Measurements from ENCODE around the gene RNF32. TPM values are rescaled to one million over a fixed set of nuclear protein-coding genes. Genes with fewer than 3 reads are reported as not detected.

Gene RNF32
- total RNA-seq, 4 donors from 2014 or later = 0.29 to 1.1 (median 0.83) TPM; not detected in 1

GRCh38 chr7:156604836-156605695, 35.5 kb upstream of the RNF32 start:
- Histone ChIP-seq H3K4me3 (no peak overlapping the region), H3K27me3 (peaks cover 0 to 38% (median 16%) of the 10 kb centered on the region in 4 donors), H3K36me3 (no peaks in the 10 kb centered on the region), H3K9me3 (no peaks in the 10 kb centered on the region), H3K27ac (replicated peaks in 1 of 4) (no peak overlapping the region), H3K4me1 (peaks cover 10 to 13% (median 12%) of the 10 kb centered on the region in 4 donors)
- peak; percentile 78 for DNase-seq (ENCODE audit: extremely low spot score)
- intact Hi-C loops (cut with DNase I) = no loop called here
- TF ChIP-seq CTCF (IDR thresholded peaks at IDR 0.05) = no peak
- TF ChIP-seq POLR2AphosphoS5 (IDR thresholded peaks at IDR 0.05) = no peak
- TF ChIP-seq POLR2A (IDR thresholded peaks at IDR 0.05; ENCODE audit: low read depth) = no peak
- no peak for TF ChIP-seq EP300 (IDR thresholded peaks at IDR 0.05)
- 86% methylated on average over 20 of the region's 22 CpGs for WGBS

- no peak for TF ChIP-seq POLR2AphosphoS5 (IDR thresholded peaks at IDR 0.05)
- no peak for TF ChIP-seq CTCF (IDR thresholded peaks at IDR 0.05)
- TF ChIP-seq EP300 (IDR thresholded peaks at IDR 0.05) = no peak
- no peak for TF ChIP-seq POLR2A (IDR thresholded peaks at IDR 0.05; ENCODE audit: low read depth)
- DNase-seq (ENCODE audit: extremely low spot score) = peak; percentile 14
- peaks cover 0 to 38% (median 16%) of the 10 kb centered on the region in 4 donors for H3K27me3 ChIP-seq
- no peaks in the 10 kb centered on the region for H3K9me3 ChIP-seq
- peaks cover 10 to 13% (median 12%) of the 10 kb centered on the region in 4 donors for H3K4me1 ChIP-seq
- intact Hi-C loops (cut with DNase I) = no loop called here
- no peak overlapping the region for H3K27ac ChIP-seq (replicated peaks in 1 of 4)
- H3K4me3 ChIP-seq = no peak overlapping the region
- H3K36me3 ChIP-seq = no peaks in the 10 kb centered on the region
- 67% methylated on average over 5 of the region's 5 CpGs for WGBS
These were observed 34.4 kb upstream of the RNF32 start for GRCh38 chr7:156606135-156606534.

GRCh38 chr7:156606691-156607331, 33.8 kb upstream of the RNF32 start:
- TF ChIP-seq POLR2AphosphoS5 (IDR thresholded peaks at IDR 0.05) (no peak), POLR2A (IDR thresholded peaks at IDR 0.05; ENCODE audit: low read depth) (no peak), CTCF (IDR thresholded peaks at IDR 0.05) (no peak), EP300 (IDR thresholded peaks at IDR 0.05) (no peak)
- peak; percentile 87 for DNase-seq (ENCODE audit: extremely low spot score)
- H3K4me3 ChIP-seq = peak overlapping the region in 3 of 4 donors; percentile 48 to 49 (median 49)
- intact Hi-C loops (cut with DNase I) = no loop called here
- 90% methylated on average over 9 of the region's 14 CpGs for WGBS
- peaks cover 10 to 13% (median 12%) of the 10 kb centered on the region in 4 donors for H3K4me1 ChIP-seq
- peaks cover 0 to 38% (median 16%) of the 10 kb centered on the region in 4 donors for H3K27me3 ChIP-seq
- H3K9me3 ChIP-seq = no peaks in the 10 kb centered on the region
- H3K27ac ChIP-seq (replicated peaks in 1 of 4) = no peak overlapping the region
- no peaks in the 10 kb centered on the region for H3K36me3 ChIP-seq

GRCh38 chr7:156607332-156608172, 33.0 kb upstream of the RNF32 start:
- Histone ChIP-seq H3K27me3 (peaks cover 0 to 38% (median 16%) of the 10 kb centered on the region in 4 donors), H3K9me3 (peaks cover 0 to 4% (median 0%) of the 10 kb centered on the region in 4 donors), H3K36me3 (no peaks in the 10 kb centered on the region), H3K27ac (replicated peaks in 1 of 4) (no peak overlapping the region), H3K4me3 (peak overlapping the region; percentile 48 to 57 (median 49)), H3K4me1 (peaks cover 10 to 13% (median 12%) of the 10 kb centered on the region in 4 donors)
- DNase-seq (ENCODE audit: extremely low spot score) = peak; percentile 39
- intact Hi-C loops (cut with DNase I) = no loop called here
- no peak for TF ChIP-seq EP300 (IDR thresholded peaks at IDR 0.05)
- TF ChIP-seq CTCF (IDR thresholded peaks at IDR 0.05) = no peak
- TF ChIP-seq POLR2AphosphoS5 (IDR thresholded peaks at IDR 0.05) = no peak
- no peak for TF ChIP-seq POLR2A (IDR thresholded peaks at IDR 0.05; ENCODE audit: low read depth)
- WGBS = 15% methylated on average over 18 of the region's 84 CpGs
